ENCODE data around the gene COL6A1. TPM values are rescaled to one million over a fixed set of nuclear protein-coding genes. Genes with fewer than 3 reads are reported as not detected.

COL6A1 gene
- total RNA-seq, 1 experiment from 2014 or later = 17.8 TPM

DNA sequence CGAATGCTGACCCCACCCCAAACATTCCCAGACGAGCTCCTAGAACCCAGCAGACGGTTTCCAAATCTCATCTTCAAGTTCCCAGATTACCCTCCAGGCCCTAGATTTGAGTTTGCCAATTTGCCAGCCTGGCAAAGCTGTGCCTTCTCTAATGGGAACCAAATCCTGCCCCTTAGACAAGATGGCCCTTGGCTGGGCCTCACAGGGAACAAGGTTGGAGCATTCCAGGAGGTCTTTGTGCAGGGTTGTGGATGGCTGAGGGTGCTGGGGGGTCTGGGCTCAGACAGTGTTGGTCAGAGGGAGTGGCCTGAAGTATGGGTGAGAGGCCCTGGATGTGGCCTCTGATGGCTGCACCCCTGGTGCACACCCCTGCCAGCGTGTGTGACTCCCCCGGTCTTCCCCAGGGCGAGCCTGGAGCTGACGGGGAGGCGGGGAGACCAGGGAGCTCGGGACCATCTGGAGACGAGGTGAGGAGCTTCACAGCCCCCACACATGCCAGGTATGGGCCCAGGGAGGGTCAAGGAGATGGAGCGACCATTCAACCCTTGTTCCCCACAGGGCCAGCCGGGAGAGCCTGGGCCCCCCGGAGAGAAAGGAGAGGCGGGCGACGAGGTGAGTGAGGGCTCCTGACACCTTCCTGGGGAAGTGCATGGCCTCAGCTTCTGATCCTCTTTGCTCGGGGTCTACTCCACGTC is 10.2 kb downstream of the COL6A1 start:
- no peak overlapping the region for H3K27ac Mint-ChIP-seq (ENCODE audit: unreplicated experiment)
- H3K36me3 Mint-ChIP-seq (ENCODE audit: insufficient read depth, unreplicated experiment) = no peaks in the 10 kb centered on the region
- TF ChIP-seq, protein P1, sequence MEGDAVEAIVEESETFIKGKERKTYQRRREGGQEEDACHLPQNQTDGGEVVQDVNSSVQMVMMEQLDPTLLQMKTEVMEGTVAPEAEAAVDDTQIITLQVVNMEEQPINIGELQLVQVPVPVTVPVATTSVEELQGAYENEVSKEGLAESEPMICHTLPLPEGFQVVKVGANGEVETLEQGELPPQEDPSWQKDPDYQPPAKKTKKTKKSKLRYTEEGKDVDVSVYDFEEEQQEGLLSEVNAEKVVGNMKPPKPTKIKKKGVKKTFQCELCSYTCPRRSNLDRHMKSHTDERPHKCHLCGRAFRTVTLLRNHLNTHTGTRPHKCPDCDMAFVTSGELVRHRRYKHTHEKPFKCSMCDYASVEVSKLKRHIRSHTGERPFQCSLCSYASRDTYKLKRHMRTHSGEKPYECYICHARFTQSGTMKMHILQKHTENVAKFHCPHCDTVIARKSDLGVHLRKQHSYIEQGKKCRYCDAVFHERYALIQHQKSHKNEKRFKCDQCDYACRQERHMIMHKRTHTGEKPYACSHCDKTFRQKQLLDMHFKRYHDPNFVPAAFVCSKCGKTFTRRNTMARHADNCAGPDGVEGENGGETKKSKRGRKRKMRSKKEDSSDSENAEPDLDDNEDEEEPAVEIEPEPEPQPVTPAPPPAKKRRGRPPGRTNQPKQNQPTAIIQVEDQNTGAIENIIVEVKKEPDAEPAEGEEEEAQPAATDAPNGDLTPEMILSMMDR (IDR thresholded peaks at IDR 0.05; ENCODE audit: unreplicated experiment) = no peak
- CTCF ChIA-PET = no interaction called here
- DNase-seq = no peak
- H3K9me3 Mint-ChIP-seq (ENCODE audit: low read depth, unreplicated experiment) = no peaks in the 10 kb centered on the region
- no peak overlapping the region for H3K4me3 Mint-ChIP-seq (ENCODE audit: low read depth, unreplicated experiment)
- no TSS peak for BruUV-seq (replicated peaks)
- intact Hi-C loops (cut with micrococcal nuclease; ENCODE audit: unreplicated experiment) = no loop called here
- H3K27me3 Mint-ChIP-seq (ENCODE audit: unreplicated experiment) = no peaks in the 10 kb centered on the region
- no peaks in the 10 kb centered on the region for H3K4me1 Mint-ChIP-seq (ENCODE audit: low read depth, unreplicated experiment)

DNA sequence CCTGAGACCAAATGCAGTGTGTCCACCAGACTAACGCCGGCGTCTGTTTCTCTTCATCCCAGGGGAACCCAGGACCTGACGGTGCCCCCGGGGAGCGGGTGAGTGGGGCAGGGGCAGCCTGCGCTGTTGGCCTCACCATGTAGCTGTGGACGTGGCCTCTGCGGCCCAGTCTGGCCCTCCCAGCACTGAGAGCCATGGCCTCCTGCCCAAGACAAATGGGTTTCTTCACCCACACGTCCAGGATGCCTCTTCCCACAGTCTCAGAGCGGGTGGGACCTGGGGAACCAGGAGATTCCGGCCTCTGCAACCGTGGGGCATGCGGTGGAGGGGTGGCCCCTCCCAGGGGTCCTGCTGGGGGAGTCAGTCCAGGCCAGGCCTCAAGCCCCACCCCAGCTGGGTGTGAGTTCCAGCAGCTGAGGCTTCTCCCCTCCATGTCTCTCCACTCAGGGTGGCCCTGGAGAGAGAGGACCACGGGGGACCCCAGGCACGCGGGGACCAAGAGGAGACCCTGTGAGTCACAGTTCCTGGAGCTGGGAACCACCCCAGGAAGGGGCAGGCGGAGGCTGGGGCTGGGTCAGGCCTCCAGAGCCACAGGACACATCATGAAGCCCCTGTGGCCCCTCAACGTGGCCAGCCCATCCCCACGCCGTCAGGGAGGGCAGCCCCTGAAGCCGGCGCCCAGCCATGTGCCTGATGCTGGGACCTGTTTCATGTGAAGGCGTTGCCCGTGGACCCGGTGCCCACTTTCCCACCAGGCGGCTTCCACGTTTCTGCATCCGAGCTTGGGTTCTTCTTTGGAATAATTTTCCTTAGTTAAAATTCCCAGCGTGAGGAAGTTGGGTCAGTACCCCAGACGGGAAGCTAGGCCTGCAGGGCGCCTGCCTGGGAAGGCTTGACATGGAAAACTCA is 11.0 kb downstream of the COL6A1 start:
- CTCF ChIA-PET = no interaction called here
- no peaks in the 10 kb centered on the region for H3K9me3 Mint-ChIP-seq (ENCODE audit: low read depth, unreplicated experiment)
- no peak overlapping the region for H3K4me3 Mint-ChIP-seq (ENCODE audit: low read depth, unreplicated experiment)
- H3K36me3 Mint-ChIP-seq (ENCODE audit: insufficient read depth, unreplicated experiment) = no peaks in the 10 kb centered on the region
- DNase-seq = no peak
- H3K4me1 Mint-ChIP-seq (ENCODE audit: low read depth, unreplicated experiment) = no peaks in the 10 kb centered on the region
- BruUV-seq (replicated peaks) = no TSS peak
- TF ChIP-seq, protein P1 (IDR thresholded peaks at IDR 0.05; ENCODE audit: unreplicated experiment) = no peak
- intact Hi-C loops (cut with micrococcal nuclease; ENCODE audit: unreplicated experiment) = no loop called here
- H3K27me3 Mint-ChIP-seq (ENCODE audit: unreplicated experiment) = no peaks in the 10 kb centered on the region
- H3K27ac Mint-ChIP-seq (ENCODE audit: unreplicated experiment) = no peak overlapping the region

DNA sequence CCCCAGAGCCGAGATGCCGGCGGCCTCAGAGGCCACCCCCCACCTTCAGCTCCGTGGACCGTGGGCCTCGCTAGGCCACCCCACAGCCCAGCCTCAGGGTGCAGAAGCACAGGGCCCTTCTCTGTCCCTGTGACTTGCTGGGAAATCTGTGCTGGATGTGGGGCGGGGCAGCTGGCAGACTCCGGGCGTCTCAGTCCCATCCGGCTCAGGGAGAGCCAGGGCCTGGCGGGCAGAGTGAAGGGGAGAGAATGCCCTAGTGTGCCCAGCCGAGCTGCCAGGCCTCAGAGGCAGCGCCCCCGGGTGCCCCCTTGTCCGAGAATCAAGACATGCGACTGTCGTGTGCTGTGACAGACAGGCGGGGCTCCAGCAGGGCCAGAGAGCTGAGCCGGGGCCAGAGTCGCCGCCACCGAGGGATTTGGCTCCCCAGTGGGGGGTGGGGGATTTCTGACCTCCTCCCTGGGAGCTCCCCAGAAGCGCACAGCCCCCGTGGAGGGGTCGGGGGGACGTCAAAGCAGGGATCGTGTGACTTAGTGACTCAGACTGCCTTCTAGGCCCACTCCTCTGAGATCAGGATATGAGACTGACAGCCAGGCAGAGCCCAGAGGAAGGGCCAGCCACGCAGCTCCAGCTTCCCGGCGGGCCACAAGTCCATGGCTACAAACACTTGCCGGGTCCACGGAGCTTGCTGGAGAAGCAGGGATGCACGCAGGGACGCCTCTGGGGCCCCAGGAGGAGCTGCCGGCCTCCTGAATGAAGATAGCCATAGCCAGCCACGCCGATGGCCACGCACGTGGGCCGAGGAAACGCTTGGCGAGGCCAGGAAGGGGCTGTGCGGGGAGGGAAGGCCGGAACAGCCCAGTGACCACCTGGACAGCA is 11.9 kb downstream of the COL6A1 start:
- Mint-ChIP-seq H3K4me1 (ENCODE audit: low read depth, unreplicated experiment) (no peaks in the 10 kb centered on the region), H3K36me3 (ENCODE audit: insufficient read depth, unreplicated experiment) (no peaks in the 10 kb centered on the region), H3K9me3 (ENCODE audit: low read depth, unreplicated experiment) (no peaks in the 10 kb centered on the region), H3K27ac (ENCODE audit: unreplicated experiment) (no peak overlapping the region), H3K4me3 (ENCODE audit: low read depth, unreplicated experiment) (no peak overlapping the region), H3K27me3 (ENCODE audit: unreplicated experiment) (no peaks in the 10 kb centered on the region)
- DNase-seq = no peak
- TF ChIP-seq, protein P1 (IDR thresholded peaks at IDR 0.05; ENCODE audit: unreplicated experiment) = no peak
- intact Hi-C loops (cut with micrococcal nuclease; ENCODE audit: unreplicated experiment) = no loop called here
- no TSS peak for BruUV-seq (replicated peaks)
- CTCF ChIA-PET = no interaction called here

DNA sequence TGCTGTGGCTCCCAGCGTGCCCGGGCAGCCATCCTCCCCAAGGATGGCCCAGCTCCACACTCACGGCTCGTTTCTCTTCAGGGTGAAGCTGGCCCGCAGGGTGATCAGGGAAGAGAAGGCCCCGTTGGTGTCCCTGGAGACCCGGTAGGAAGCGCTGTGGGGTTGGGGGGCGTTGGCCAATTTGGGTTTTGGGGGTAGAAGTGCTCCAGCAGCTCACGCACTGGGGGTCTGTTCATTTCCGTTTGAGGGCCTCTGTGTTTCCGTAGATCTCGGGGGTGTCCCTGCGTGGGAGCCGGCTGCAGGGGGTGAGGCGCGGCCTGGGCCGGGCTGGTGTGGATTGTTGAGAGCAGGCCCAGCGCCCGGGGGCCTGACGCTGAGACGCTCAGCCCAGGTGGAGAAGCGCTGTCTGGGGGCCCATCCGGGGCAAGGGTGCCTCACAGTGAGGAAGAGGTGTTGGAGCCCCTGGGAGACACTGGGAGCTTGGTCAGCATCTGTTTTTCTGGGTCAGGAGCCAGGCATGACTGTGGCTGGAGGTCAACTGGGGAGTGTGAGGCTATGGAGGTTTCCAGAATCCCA is 12.6 kb downstream of the COL6A1 start:
- intact Hi-C loops (cut with micrococcal nuclease; ENCODE audit: unreplicated experiment) = no loop called here
- DNase-seq = no peak
- no peaks in the 10 kb centered on the region for H3K9me3 Mint-ChIP-seq (ENCODE audit: low read depth, unreplicated experiment)
- H3K4me3 Mint-ChIP-seq (ENCODE audit: low read depth, unreplicated experiment) = no peak overlapping the region
- H3K4me1 Mint-ChIP-seq (ENCODE audit: low read depth, unreplicated experiment) = no peaks in the 10 kb centered on the region
- CTCF ChIA-PET = no interaction called here
- no peaks in the 10 kb centered on the region for H3K36me3 Mint-ChIP-seq (ENCODE audit: insufficient read depth, unreplicated experiment)
- H3K27ac Mint-ChIP-seq (ENCODE audit: unreplicated experiment) = no peak overlapping the region
- no TSS peak for BruUV-seq (replicated peaks)
- no peaks in the 10 kb centered on the region for H3K27me3 Mint-ChIP-seq (ENCODE audit: unreplicated experiment)
- TF ChIP-seq, protein P1 (IDR thresholded peaks at IDR 0.05; ENCODE audit: unreplicated experiment) = no peak
